HG02623 (cell line): Measurements from ENCODE around the gene POU4F3.
"Not testable (repeated sequence)": the region's sequence is repeated elsewhere in the genome, so short reads cannot be mapped to it uniquely, and the experiment has no call there.

ENCODE experiments used
- ATAC-seq: cut with Tn5 transposase; IDR thresholded peaks from one replicate; pipeline ENCODE4 v1.9.1; 2021; ENCODE audit warnings: moderate library complexity; ENCODE audit not compliant: unreplicated experiment

The POU4F3 gene

GRCh38 chr5:146338774-146339714 lies at the start of gene POU4F3:
Gene POU4F3, plus strand, starts transcription at chr5:146338839. Its CDS starts 274 bp downstream, at chr5:146339113.
- ATAC-seq, result no peak

- ATAC-seq, result no peak
Observed at GRCh38 chr5:146290318-146290717, 48.3 kb upstream of the POU4F3 start.

- peak; percentile 75 for ATAC-seq
Observed at GRCh38 chr5:146291421-146292074, 47.1 kb upstream of the POU4F3 start.

- ATAC-seq, result no peak
Observed at GRCh38 chr5:146296245-146296644, 42.4 kb upstream of the POU4F3 start.

GRCh38 chr5:146298920-146299319 lies 39.7 kb upstream of the POU4F3 start:
- not testable (repeated sequence) for ATAC-seq

GRCh38 chr5:146301626-146302025 lies 37.0 kb upstream of the POU4F3 start:
- ATAC-seq, result no peak

- ATAC-seq, result no peak
Observed at GRCh38 chr5:146302406-146302805, 36.2 kb upstream of the POU4F3 start.

- ATAC-seq, result no peak
Observed at GRCh38 chr5:146306838-146307237, 31.8 kb upstream of the POU4F3 start.

- ATAC-seq, result no peak
Observed at GRCh38 chr5:146307796-146308195, 30.8 kb upstream of the POU4F3 start.

GRCh38 chr5:146310540-146310939 lies 28.1 kb upstream of the POU4F3 start:
- ATAC-seq, result no peak

GRCh38 chr5:146311278-146311677 lies 27.4 kb upstream of the POU4F3 start:
- ATAC-seq, result no peak

GRCh38 chr5:146313027-146313426 lies 25.6 kb upstream of the POU4F3 start:
- ATAC-seq, result peak; percentile 43

- no peak for ATAC-seq
Observed at GRCh38 chr5:146321571-146321970, 17.1 kb upstream of the POU4F3 start.

GRCh38 chr5:146327257-146327870 lies 11.3 kb upstream of the POU4F3 start:
- ATAC-seq, result no peak

- ATAC-seq, result no peak
Observed at GRCh38 chr5:146327989-146328388, 10.7 kb upstream of the POU4F3 start.

- ATAC-seq, result no peak
Observed at GRCh38 chr5:146329697-146330096, 8.9 kb upstream of the POU4F3 start.

GRCh38 chr5:146331423-146331822 lies 7.2 kb upstream of the POU4F3 start:
- ATAC-seq, result no peak

GRCh38 chr5:146334074-146334533 lies 4.5 kb upstream of the POU4F3 start:
- no peak for ATAC-seq

- ATAC-seq, result no peak
Observed at GRCh38 chr5:146336197-146336596, 2.4 kb upstream of the POU4F3 start.

GRCh38 chr5:146337264-146337904 lies 1.3 kb upstream of the POU4F3 start:
- no peak for ATAC-seq

GRCh38 chr5:146337928-146338327 lies 711 bp upstream of the POU4F3 start:
- ATAC-seq, result no peak
